COLO668 (cell line): ENCODE results near the gene RETREG1.
"Not testable (repeated sequence)": the region's sequence is repeated elsewhere in the genome, so short reads cannot be mapped to it uniquely, and the experiment has no call there.

ENCODE experiments used
- DNase-seq: peaks from one replicate; lab custom pipeline; 2025; ENCODE audit not compliant: unreplicated experiment; lab: John Stamatoyannopoulos, UW

Gene RETREG1

DNA sequence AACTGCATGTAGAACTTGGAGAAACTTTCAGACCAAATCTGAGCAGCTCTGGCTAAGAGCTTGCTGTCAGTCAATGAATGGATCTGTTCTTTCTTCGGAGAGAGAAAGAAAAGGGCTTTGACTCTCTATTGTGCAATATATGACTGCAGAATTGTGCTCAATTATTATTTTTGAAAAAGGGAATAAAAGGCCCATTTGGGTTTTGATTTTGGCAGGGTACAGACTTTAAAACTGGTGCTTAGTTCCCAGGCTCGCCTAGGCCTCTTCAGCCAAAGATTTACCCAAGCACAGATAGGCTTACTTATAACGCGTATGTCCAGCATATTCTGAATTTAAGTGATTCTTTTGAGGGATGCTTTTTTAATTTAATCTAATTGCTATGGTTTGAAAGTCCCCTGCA is 59.3 kb downstream of the RETREG1 start:
- no peak for DNase-seq

DNA sequence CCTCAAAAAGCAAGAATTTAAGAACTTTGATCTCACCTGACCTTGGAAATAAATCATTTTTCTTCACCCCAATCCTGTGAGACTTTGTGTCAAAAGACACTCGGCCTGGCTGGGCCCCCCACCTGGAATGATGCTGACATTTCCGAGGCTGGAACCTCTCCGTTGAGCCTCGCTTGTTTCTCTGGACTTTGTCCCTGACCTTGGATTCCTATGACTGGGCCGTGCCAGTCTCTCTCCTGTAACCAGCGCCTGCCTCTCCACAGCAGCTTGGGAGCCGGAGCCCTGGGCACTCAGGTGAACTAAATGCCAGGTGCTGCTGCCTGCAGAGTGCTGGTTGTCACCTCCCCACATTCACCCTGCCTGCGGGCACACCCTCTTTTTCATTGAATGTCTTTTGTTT is 62.7 kb downstream of the RETREG1 start:
- DNase-seq = peak; percentile 50

DNA sequence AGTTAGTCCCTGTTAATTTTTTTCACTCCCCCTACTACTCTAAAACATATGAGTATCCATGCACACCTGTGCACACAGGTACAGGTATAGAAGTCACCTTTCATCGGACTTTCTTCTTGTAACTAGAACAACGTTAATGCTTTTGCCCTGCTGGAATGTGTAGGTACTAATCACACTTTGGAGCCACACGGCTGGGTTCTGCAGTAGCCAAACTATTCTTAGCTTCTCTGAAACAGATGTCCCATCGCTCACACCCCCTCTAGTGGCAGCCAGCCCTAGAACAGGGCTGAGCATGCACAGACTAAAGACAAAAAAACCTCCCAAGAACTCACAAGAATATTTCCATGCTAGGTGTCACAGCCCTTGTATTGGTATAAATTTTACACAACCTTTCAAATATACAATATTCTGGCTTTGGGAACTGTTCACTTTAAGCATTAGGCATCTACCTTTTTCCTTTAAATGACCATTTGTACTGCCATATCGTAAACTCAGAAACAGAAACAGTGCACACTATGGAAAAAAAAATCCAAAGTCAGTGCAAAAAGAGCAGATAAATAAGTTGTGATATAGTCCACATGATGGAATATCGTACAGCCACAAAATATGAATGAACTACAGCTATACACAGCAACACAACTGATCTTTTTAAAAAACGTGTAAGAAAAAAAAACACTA is 64.0 kb downstream of the RETREG1 start:
- DNase-seq = peak; percentile 79

DNA sequence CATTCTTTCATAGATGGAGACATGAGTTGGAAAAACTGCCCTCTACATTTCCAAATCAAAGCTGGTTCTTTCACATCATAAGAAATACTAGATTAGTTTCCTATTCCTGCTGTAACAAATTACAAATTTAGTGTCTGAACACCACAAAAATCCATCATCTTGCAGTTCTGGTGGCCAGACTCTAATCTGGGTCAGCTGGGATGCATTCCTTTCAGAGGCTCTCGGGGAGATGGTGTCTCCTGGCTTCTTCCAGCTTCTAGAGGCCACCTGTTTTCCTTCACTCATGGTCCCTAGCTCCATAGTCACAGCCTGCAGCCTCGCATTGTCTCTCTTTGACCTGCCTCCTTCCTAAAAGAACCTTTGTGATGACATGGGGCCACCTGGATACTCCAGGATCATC is 65.2 kb downstream of the RETREG1 start:
- DNase-seq = no peak

DNA sequence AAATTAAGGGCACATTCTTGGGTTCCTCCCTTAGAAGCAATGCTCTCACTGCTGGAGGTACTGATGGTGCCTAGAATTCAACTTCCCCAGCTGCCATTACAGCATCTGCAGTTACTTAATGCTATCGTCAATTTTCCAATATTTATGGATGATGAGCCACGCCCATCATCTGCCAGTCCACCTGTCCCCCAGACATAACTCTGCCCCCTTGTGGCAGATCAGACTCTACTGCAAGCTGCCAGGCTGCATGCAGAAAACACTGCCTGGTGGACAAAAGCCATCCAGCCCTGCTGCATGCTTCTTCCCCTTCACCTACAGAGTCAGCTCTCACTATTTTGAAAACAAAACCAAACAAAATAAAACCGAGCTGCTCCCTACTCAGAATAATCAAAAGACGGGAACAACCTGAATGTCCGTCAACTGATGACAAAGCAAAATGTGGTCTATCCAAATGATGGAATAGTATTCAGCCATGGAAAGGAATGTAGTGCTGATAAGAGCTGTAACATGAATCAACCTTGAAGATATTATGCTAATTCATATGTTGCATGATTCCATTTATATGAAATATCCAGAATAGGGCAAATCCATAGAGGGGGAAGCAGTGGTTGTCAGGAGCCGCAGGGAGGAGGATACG is 66.4 kb downstream of the RETREG1 start:
- peak; percentile 54 for DNase-seq

DNA sequence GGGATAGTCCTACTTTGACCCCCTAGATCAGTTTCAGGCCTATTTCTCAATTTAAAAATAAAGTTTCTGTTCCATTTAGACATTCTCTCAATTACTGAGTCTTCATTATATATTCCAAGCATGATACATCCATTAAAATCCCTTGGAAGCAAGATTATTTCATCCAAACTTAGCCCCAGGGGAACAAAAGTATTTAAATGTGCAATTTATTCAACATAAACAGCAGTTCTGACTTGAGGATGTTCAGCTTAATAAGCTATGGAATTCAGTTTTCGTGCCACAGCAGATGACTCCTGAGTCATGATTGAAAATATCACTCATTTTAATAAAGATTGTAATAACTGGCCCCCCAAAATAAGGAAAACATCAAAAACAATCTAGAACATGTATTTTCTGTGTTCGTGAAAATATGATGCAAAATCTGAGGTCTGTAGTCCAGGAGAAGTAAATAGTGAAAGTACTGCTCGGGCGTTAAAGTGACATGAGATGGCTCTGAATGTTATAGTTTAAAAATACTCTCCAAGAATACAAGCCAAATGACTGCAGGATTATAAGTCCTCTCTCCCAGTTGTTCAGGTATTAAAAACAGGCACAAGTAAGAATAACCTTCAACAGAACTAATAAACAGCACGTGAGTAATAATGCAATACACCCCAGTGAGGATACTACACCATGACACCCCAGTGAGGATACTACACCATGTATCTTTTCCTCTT is 67.1 kb downstream of the RETREG1 start:
- no peak for DNase-seq

DNA sequence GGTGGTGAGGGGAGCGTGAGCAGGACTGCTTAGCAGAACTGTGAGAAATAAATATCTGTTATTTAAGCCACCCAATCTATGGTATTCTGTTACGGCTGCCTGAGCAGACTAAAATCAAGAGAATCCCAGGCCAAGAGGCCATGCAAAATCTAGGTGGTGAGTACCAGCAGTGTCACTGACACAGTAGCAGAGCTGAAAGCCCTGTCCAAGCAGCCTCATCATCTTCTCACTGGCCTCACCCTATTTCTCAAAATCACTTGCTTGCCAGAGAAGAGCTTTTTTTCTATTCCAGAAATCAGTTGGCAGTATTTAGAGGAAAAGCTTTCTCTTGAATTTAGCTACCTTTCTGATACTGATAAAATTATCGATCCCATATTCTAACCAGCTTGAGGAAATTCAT is 68.0 kb downstream of the RETREG1 start:
- no peak for DNase-seq

DNA sequence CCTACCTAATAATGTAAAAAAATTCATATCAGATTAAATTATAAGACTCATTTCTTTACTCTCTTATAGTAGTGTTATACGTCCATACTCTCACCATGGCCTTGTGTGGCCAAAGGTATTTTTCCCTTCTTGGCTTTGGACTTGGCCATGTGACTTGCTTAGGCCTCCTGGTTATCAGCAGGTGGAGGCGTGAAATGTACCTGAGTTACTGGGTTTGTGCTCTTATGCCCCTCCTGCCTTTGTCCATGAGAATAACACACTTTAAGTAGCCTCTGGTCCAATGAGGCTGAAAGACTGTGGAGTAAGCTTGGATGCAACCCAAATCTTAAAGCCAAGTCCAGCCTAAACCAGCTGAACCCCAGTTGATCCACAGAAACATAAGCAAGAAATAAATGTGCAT is 68.7 kb downstream of the RETREG1 start:
- DNase-seq = no peak

DNA sequence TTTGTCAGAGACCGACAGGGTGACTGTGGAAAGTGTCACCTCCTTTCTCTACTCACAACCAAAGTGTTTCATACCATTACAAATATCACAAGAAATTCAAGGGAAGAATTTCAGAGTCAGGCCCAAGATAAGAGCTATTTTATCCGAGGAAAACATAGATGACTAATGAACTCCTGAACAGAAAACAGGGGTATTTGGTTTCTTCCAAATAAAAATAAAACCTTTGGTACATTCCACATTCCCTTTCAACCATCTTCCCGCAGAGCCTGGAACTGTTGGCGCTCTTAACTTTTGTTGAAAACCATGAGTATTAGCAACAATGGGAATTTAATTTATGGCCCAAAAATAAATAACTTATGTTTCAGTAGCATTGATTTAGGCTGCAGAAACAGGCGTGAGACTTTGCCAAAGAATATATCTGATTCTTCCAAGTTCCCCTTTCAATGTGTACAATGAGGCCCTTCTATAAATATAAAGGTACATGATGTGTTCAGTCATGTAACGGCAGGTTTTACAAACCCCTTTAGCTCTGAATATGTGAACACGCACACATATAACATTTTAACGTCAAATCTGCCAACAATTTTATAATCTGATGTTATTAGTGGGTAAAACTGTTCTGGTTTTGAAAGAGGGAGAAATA is 69.5 kb downstream of the RETREG1 start:
- DNase-seq = no peak

DNA sequence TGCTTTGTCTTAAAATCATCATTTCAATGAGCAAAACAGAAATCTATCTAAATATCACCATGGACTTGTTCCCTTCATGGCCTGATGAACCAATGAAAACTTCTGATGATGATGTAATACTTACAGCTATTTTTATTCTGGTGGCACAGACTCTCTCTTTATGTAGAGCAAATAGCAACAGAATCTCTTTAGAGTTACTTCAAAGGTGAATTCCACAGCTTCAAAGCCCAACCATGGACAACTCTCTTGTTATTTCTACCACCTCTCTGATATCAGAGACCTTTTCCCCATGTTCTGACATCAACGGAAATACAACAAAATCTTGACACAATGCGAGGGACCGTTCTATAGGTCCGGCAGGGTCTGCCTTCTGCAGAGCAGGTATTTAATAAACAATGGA is 70.1 kb downstream of the RETREG1 start:
- no peak for DNase-seq

DNA sequence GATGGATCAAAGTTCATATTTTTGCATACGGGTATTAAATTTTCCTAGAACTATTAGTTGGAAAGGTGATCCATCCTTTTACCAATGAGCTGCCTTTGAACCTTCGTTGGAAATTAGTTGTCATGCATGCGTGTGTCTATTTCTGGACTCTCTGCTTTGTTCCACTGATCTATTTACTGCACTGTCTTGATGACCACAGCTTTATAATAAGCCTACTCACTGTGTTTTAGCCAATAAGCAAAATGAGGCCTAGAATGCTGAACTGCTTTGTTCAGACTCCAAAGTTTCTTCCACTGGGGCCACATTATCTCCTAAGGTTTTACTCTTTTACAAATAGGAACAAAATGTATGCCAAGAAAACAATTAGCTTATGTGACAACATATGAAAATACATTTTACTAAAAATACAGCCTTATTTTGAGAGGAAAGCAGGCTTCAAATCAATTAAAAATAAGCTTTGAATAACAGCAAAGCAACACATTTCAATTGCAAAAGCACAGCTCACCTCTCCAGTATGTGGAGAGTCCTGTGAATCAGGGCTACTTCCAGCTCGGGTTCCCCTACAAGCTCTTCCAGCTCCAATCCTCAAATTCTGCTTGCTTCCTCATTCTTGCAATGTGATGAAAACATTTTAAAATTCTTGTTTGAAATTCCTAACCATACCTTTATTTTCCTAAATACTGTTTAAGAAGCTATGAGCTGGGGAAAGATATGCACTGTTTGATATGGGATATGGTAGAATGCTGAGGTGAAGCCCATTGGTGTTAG is 72.0 kb downstream of the RETREG1 start:
- DNase-seq = no peak

DNA sequence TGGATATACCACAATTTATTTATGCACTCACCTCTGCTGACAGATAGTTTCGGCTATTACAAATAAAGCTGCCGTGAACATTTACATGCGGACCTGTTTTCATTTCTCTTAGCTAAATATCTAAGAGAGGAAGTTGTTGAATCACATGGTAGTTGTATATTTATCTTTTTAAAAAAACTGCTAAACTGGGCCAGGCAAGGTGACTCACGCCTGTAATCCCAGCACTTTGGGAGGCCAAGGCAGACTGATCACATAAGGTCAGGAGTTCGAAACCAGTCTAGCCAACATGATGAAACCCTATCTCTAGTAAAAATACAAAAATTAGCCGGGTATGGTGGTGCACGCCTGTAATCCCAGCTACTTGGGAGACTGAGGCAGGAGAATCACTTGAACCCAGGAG is 73.6 kb downstream of the RETREG1 start:
- DNase-seq = not testable (repeated sequence)

DNA sequence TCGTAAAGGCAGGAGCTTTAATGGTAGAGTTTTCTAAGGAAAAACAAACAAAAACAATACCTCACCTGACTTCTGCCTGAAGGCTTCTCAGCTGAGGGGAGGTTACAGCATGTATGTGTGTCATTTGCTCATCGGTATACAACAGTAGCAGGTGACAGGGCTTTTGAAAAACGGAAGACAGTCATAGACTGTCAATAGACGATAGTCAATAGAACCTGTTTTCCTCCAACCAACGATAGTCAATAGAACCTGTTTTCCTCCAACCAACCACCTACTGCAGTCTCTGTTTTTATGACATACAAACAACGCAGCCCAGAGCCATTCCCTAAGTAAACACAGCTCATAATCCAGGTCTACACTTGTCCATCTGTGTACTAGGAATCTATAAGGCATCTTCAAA is 74.6 kb downstream of the RETREG1 start:
- DNase-seq = peak; percentile 66

DNA sequence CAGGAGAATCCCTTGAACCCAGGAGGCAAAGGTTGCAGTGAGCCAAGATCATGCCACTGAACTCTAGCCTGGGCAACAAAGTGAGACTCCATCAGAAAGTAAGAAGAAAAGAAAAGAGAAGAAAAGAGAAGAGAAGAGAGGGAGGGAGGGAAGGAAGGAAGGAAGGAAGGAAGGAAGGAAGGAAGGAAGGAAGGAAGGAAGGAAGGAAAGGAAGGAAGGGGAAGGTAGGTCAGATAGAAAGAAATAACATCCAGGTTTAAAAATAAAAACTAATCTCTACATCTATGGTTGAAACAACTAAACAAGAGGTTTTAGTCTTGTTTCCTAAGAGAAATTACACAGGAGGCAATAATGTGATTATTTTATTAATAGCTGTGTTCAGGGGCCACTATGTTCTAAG is 75.2 kb downstream of the RETREG1 start:
- not testable (repeated sequence) for DNase-seq

DNA sequence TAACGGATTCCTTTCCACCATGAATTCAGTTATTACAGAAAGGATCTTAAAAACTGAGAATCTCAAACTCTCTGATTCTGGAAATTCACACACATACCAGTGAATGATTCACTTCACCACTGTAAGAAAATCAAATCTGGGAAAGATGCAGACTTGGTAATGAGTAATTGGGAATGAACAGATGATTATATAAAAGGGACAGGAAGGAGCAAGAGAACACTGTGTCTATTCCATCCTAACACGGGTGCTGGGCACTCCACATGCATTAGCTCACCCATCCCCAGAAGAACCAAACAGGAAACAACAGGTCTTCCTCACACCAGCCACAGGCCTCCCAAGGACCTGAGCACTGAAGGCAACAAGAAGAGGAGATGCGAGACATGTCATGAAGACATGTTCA is 76.4 kb downstream of the RETREG1 start:
- DNase-seq = no peak

DNA sequence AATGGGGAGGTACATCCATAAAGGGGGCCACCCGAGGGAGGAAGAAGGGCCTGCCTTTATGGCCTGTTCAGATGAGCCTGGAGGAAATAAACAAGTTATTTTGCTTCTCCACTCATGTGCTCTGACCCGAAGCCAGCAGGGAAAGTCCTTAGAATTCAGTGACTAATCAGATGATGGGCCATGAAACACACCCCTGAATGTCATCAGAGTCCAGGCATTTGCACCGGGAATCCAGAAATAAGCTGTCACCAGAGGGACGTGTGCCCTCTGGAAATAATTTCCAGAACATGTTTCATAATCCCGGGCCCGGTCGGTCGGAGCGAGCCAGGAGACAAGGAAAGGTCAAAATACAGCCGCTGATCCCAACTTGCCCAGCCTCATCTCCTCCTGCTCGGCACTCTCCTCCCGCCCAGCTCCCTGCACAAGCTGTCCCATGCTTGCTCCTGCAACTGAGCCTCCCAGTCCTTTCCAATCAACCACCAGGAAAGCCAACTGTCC is 77.6 kb downstream of the RETREG1 start:
- DNase-seq = no peak

DNA sequence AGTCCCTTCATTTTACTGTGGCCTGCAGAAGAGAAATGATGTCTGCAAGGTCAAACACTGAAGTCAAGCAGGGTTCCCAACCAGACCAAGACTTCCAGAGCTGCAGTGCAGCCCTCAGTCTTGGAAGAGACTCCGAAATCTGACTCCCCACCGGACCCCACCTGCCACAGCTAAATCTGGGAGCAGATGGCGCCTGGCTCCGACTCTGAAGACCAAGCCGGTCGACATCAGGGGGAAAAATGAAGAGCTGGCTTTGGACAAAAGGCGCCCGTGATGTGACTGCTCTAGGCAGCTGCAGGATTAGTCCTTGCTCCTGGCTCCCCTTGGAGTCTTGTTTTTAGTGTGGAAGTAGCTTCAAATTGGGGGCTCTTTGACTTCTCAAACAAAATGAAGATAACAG is 78.8 kb downstream of the RETREG1 start:
- DNase-seq = no peak

DNA sequence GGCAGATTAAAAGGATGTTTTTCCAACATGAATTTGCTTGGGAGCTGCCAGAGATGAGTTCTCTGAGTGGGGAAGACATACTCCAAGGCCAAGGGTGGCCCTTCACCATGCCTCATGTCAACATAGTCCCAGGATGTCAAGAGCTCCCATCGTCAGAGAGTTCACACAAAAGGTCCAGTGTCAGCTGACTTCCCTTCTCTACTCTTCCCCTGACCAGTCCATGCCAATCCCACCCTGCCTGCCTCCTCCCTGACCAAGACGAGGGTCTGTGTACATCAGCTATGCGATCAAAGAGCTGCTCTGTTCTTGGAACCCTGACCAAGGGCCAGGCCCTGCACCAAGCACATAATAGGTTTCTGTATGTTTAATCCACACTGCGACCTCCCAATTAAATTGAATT is 80.0 kb downstream of the RETREG1 start:
- no peak for DNase-seq

DNA sequence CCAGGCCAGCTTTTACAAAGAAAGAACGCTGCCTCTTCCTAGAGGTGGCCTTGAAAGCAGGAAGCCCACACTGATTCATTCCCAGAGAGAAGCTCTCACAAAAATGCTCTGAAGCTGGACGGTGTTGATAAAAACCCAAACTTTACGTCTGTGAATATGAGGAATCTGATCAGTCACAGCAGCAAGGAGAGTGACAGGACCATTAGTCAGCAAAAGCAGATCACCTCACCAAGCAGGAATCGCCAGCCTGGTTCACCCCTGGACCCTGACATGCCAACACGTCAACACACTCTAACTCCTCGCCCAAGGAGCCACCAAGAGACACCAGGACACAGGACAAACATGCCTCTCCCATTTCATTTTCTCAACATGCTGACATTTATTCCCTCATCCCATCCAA is 80.6 kb downstream of the RETREG1 start:
- DNase-seq = no peak

DNA sequence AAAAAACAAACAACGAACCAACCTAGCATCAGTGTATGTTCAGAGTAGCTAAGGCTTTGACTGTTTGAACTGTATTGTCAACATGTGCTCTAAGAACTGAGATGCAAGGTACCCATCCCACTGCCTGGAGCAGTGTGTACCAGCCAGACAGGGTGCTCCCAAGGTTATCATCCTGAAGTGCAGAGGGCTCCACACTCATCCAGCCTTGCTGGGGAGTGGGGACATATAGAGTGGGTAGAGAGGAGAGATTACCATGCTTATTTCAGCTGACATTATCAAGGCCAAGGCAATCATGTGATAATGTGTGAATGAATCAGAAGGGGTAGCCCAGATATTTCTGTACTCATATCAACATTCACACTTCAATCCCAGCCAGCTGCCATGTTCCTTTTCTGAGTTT is 82.5 kb downstream of the RETREG1 start:
- no peak for DNase-seq

DNA sequence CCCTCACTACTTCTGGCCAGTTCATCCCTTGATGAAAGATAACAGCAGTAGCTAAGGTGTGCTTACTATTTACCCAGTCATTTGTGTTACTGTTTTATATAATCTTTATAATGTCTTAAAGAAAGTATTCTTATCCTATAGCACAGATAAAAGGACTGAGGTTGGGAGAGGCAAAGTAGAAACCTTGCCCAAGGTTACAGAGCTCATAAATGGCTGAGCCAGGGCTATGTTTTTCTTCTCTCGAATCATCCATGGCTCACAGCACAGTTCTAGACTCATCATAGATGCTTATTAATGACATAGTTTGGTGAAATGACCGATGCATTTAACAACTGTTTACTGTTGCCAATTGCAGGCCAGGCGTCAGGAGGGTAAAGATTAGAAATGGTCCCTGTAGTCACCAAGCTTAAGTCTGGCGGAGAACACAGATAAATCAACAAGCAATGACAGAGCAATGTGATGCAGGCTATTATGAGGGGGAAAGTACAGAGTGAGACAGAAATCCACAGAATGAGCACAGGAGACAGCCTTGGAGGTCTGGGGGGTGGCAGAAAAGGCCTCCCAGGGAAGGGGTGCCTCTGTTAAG is 85.6 kb downstream of the RETREG1 start:
- no peak for DNase-seq
